K562 (cell line): Measurements from ENCODE around the gene HNRNPH1. TPM values are rescaled to one million over a fixed set of nuclear protein-coding genes. Genes with fewer than 3 reads are reported as not detected.

Experiments used
- HLTF ChIP-seq: fragments of 450-650 bp; IDR thresholded peaks from 2 replicates; pipeline ENCODE4 v1.6.1; 2016
- KLF16 ChIP-seq: IDR thresholded peaks from 2 replicates; pipeline ENCODE4 v1.6.1; 2016; ENCODE audit warnings: antibody characterized with exemption
- PCBP2 ChIP-seq: fragments of 200-400 bp; formaldehyde crosslinking; IDR thresholded peaks from 2 replicates; pipeline ENCODE4 v1.6.1; 2018; ENCODE audit warnings: low read length, low read depth, mild to moderate bottlenecking, moderate library complexity; ENCODE audit not compliant: poor library complexity, severe bottlenecking
- REST ChIP-seq, 2 experiments: fragments of 450-650 bp; formaldehyde crosslinking in 1 of 2; IDR thresholded peaks; 2 replicates each; pipeline versions ENCODE4 v1.4.0 to v1.6.1; 2014 to 2020; ENCODE audit warnings: mild to moderate bottlenecking in 2 of 2, borderline replicate concordance in 1 of 2, low read depth in 1 of 2
- RFX5 ChIP-seq: IDR thresholded peaks from 2 replicates; pipeline ENCODE4 v1.6.1; 2011; ENCODE audit warnings: low read depth, mild to moderate bottlenecking, improper control_type of control experiment, low read length
- ZNF134 ChIP-seq: fragments of 250-450 bp; sonication (Bioruptor Pico); conservative IDR thresholded peaks from 2 replicates; pipeline ENCODE4 v1.4.0; 2020
- ZNF143 ChIP-seq: sonication (generic); formaldehyde crosslinking; IDR thresholded peaks from 2 replicates; pipeline ENCODE4 v1.9.0; 2022; ENCODE audit warnings: mild to moderate bottlenecking, missing genetic modification reagents
- ZNF57 ChIP-seq: fragments of 450-650 bp; formaldehyde crosslinking; IDR thresholded peaks from 2 replicates; pipeline ENCODE4 v1.4.0; 2020; ENCODE audit warnings: mild to moderate bottlenecking, moderate library complexity
- ZNF699 ChIP-seq: fragments of 250-450 bp; sonication (Bioruptor Pico); IDR thresholded peaks from 2 replicates; pipeline ENCODE4 v1.8.0; 2021; ENCODE audit warnings: mild to moderate bottlenecking, moderate library complexity; ENCODE audit not compliant: insufficient replicate concordance
- polyA plus RNA-seq, 8 experiments: library from polyadenylated mRNA; depleted of rRNA in 4 of 8; stranded (reverse) in 5 of 8; unstranded in 3 of 8; fragments of >200 nt; fragmentation: Nextera tagmentation in 2 of 8; fragmentation: Illumina TruSeq in 1 of 8; extraction: Ambion mirVana in 2 of 8; extraction: Trizol in 1 of 8; gene quantifications; 2 replicates each; pipeline versions ENCODE4 v1.2.1 to v1.2.3, GENCODE V29; 2011 to 2014; ENCODE audit warnings: inconsistent platforms in 1 of 8, missing spikeins in 1 of 8
- total RNA-seq, 7 experiments: library from RNA; depleted of rRNA in 6 of 7; stranded (reverse); fragments of >200 nt in 6 of 7; fragmentation: Illumina TruSeq in 2 of 7; extraction: Trizol in 2 of 7; gene quantifications; 2 replicates each; pipeline versions ENCODE4 v1.2.1 to v1.2.3, GENCODE V29; 2011 to 2021; ENCODE audit warnings: low replicate concordance in 1 of 7
- TF ChIP-seq, protein P1 (sequence below): sonication (generic); formaldehyde crosslinking; IDR thresholded peaks from 2 replicates; pipeline ENCODE4 v1.8.0; 2022; ENCODE audit warnings: missing genetic modification reagents, mild to moderate bottlenecking, borderline replicate concordance
- TF ChIP-seq, protein P2 (sequence below): fragments of 250-450 bp; sonication (Bioruptor Pico); IDR thresholded peaks from 2 replicates; pipeline ENCODE4 v1.8.0; 2022; ENCODE audit warnings: moderate library complexity, mild to moderate bottlenecking, inconsistent platforms
- TF ChIP-seq, protein P3 (sequence below): fragments of 450-650 bp; IDR thresholded peaks from 2 replicates; pipeline ENCODE4 v1.6.1; 2016; ENCODE audit warnings: borderline replicate concordance

The HNRNPH1 gene
- total and polyA plus RNA-seq, 9 of the 15 experiments (the other 6 are each of a cell fraction or from before 2014, with no cell fraction given), result 103 to 656 (median 561) TPM

DNA sequence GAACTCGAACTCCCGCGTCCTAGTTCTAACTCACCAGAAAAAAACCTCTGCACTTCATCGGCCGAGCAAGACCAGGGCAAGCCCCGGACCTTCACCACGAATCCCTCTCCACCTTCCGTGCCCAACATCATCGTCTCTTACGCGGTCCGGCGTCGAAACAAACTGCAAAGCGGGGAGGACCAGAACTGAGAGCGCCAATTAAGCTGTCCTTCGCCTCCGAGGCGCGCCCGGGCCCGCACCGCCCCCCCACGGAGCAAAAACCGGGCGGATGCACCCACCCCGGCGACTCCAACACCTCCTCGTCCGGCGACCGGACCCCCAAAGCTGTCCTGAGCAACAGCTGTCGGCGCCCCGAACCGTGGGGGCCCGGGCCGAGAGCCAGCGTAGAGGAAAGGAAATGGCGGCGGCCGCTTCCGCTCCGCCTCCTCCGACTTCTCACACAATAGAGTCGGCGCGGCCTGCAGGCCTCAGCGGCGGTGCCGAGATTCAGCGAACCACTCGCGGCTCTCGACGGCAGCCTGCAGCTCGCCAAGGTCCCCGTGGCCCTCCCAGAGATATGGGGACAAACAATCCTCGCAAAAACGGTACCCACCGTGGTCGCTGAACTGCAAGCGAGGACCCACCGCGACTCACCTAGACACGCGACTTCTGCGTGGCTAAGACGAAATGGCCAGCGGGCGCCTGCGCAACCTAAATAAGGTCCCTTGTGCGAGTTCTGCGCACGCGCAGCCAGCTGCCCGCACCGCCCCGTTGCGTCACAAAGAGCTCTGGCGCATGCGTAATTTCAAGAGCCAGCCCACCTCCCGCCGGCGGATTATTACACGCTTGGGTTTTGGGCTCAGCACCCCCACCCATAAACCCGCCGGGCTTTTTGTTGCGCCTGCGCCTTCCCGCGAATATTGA lies at the start of gene HNRNPH1 (continued):
- TF ChIP-seq, protein P1, sequence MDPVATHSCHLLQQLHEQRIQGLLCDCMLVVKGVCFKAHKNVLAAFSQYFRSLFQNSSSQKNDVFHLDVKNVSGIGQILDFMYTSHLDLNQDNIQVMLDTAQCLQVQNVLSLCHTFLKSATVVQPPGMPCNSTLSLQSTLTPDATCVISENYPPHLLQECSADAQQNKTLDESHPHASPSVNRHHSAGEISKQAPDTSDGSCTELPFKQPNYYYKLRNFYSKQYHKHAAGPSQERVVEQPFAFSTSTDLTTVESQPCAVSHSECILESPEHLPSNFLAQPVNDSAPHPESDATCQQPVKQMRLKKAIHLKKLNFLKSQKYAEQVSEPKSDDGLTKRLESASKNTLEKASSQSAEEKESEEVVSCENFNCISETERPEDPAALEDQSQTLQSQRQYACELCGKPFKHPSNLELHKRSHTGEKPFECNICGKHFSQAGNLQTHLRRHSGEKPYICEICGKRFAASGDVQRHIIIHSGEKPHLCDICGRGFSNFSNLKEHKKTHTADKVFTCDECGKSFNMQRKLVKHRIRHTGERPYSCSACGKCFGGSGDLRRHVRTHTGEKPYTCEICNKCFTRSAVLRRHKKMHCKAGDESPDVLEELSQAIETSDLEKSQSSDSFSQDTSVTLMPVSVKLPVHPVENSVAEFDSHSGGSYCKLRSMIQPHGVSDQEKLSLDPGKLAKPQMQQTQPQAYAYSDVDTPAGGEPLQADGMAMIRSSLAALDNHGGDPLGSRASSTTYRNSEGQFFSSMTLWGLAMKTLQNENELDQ (CRISPR knock-in tag), result peak; percentile 90
- TF ChIP-seq HLTF (no peak; the same call in 1 of the 2 replicates), KLF16 (no peak), PCBP2 (peak; percentile 64), ZNF143 (CRISPR knock-in tag) (peak; percentile 64), REST (IDR thresholded peaks at IDR 0.05; ENCODE audit: borderline replicate concordance) (no peak), REST (CRISPR knock-in tag; IDR thresholded peaks at IDR 0.05; ENCODE audit: low read depth) (peak; percentile 73), RFX5 (0 out of 2 replicates have a peak, but pooled peaks have one; percentile 41), ZNF57 (CRISPR knock-in tag) (no peak), ZNF699 (no peak), ZNF134 (CRISPR knock-in tag) (no peak)
- TF ChIP-seq, protein P2, sequence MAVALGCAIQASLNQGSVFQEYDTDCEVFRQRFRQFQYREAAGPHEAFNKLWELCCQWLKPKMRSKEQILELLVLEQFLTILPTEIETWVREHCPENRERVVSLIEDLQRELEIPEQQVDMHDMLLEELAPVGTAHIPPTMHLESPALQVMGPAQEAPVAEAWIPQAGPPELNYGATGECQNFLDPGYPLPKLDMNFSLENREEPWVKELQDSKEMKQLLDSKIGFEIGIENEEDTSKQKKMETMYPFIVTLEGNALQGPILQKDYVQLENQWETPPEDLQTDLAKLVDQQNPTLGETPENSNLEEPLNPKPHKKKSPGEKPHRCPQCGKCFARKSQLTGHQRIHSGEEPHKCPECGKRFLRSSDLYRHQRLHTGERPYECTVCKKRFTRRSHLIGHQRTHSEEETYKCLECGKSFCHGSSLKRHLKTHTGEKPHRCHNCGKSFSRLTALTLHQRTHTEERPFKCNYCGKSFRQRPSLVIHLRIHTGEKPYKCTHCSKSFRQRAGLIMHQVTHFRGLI (CRISPR knock-in tag), result no peak
- TF ChIP-seq, protein P3, sequence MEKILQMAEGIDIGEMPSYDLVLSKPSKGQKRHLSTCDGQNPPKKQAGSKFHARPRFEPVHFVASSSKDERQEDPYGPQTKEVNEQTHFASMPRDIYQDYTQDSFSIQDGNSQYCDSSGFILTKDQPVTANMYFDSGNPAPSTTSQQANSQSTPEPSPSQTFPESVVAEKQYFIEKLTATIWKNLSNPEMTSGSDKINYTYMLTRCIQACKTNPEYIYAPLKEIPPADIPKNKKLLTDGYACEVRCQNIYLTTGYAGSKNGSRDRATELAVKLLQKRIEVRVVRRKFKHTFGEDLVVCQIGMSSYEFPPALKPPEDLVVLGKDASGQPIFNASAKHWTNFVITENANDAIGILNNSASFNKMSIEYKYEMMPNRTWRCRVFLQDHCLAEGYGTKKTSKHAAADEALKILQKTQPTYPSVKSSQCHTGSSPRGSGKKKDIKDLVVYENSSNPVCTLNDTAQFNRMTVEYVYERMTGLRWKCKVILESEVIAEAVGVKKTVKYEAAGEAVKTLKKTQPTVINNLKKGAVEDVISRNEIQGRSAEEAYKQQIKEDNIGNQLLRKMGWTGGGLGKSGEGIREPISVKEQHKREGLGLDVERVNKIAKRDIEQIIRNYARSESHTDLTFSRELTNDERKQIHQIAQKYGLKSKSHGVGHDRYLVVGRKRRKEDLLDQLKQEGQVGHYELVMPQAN, result peak; percentile 81; the same call in 1 of the 2 replicates
